DMS53 (cell line): ENCODE data around the gene DPP6.

ENCODE experiments used
- DNase-seq: peaks from one replicate; lab custom pipeline; 2025; lab: John Stamatoyannopoulos, UW

DPP6 gene

DNA sequence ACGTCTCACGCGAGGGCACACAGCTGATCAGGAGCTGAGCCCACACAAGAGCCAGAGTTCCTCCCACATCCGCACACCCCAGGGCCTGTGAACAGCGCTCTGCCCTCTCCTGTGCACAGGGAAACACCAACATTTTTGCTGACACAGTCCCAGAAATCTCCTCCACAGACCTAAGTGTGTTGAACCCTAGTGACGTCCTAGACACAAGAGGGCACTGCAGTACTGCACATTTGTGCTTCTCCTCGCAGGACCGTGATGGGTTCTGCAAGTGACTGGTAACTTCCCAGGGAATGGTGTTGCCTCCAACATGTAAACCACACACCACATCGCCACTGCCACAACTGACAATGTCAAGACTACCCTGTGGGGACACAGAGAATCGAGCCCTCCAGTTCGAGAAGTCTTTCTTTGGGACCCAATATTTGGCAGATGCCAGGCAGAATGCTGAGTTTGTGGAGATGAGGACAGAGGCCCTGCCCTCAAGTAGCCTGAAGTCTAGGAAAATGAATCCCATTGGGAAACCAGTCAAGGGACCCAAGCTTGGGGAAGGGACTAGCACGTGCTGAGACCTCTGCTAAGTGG is 780.5 kb downstream of the DPP6 start:
- peak; percentile 37 for DNase-seq

DNA sequence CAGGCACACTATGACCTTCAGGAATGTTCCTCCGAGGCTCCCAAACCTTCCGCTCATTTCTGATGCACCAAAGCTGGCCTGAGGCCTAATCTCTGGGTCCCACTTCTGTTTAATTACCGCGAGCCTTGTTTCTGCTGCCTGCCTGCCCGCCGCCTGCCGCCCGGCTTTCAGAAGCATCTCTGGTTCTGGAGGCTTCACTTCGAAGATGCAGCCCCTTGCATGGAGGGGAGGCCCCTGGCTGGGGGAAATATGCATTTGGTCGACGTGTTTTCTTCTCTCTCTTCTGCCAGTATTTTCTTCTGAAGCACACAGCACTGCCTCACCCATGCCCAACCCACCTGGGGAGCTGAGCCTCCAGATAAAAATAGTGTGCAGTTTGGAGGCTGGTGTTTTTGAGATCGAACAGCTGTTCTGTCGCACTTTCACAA is 783.8 kb downstream of the DPP6 start:
- no peak for DNase-seq

DNA sequence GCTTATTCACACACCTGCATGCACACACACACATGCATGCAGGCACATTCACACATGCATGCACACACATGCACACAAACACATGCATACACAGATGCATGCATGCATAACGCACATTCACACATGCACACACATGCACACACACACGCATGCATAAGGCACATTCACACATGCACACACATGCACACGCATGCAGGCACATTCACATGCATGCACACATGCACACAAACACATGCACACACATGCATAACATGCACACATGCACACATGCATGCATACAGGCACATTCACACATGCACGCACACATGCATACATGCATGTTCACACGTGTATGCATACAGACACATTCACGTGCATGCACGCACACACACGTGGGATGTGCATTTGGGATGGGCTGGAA is 784.9 kb downstream of the DPP6 start:
- DNase-seq, result no peak

DNA sequence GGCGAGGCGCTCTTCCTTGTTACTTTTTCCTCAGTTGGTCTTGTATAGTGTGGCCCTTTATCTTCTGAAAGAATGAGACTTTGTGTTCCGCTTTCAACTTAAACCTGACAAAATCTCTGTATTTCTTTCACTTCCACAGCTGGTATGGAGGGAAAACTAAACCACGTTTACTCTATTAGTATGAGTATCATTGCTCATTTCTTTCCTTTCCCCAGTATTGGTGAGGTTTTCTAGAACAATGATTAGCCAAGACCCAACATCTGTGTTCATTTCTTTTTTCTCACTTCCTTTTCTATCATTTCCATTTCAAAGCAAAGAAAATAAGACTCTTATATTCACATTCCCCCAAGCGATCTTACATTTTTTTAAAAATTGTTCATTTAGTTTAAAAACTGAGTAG is 785.4 kb downstream of the DPP6 start:
- DNase-seq, result no peak

DNA sequence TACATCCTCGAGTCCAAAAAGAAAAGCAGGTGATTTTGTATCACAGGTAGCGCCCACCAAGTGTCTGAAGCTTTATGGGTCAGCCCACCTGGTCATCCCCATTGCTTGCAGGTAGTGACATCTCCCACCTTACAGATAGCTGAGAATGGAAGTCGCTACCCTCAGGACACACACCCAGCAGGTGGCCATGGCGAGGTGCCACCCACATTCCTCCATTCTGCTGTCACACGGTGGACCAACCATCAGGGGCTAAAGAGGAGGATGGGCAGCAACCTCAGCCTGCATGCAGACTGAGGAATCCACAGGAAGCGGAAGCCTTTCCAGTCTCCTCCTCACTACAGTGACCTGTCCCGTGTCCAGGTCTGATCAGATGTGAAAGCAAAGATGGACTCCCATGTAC is 787.9 kb downstream of the DPP6 start:
- DNase-seq, result no peak

DNA sequence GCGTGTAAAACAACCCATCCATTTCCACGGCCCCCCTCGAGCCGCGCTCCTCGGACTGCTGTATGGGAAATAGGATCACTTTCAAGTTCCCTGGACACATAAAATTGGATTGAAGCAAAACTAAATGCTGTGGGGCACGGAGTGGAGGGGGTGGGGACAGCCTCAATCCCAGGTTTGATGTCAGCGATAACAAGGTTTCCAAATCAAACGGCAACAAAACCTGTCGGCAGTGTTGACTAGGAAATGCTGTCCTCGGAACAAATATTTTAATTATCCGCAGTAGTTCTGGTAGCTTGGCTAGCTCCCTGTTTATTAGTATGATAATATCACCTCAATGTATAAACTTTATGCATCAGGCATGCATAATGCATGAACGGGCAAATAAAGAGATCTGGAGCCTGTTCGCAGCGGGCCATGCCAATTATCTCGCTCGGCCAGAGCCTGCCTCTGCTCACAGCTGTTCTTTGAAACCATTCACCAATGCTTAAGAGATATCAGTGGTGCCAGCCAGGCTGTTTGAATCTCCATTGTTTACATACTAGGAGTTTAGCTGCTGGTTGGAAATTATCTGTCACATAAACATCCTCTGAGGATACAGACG is 789.6 kb downstream of the DPP6 start:
- no peak for DNase-seq

DNA sequence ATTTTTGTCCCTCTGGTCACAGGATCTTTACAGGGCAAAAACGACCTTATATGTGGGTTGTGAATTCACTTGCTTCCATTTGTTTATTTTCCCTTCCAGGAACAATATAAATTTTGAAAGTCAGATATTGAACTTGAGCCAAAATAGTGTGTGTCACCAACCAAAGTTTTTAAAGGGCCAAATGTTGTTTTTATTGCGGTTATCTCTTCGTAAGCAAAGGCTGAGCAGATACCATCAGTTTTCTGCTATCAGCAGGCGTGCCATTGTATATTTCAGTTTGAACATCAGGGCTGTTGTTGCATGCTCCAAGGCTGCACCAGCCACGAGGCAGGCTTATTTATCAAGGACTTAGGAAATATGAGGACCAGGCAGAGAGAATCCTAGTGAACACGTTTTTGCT is 790.4 kb downstream of the DPP6 start:
- no peak for DNase-seq

DNA sequence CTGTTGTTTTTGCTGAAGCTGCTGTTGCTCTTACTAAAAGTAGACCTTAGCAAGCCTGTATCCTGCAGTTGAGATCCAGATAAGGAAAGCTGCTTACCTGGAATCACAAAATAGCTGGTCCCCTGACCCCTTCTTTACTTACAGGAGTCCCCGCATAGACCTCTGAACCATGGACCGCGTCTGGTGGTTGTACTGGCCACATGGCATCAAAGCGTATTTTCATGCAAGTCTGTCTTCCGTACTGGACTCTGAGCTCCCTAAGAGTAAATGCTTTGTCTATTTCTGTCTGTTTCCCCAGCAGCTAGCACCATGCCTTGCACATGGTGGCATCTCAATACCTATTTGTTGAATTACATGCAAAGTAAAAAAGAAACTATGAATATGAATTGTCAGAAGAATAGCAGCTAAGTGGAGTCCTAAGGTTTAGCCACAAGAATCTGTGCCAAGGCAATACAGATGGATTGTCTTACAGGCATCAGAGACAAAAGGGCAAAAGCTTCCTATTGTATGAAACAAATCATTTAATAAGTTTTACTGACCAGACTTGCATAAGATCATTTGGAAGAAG is 791.6 kb downstream of the DPP6 start:
- DNase-seq, result no peak

DNA sequence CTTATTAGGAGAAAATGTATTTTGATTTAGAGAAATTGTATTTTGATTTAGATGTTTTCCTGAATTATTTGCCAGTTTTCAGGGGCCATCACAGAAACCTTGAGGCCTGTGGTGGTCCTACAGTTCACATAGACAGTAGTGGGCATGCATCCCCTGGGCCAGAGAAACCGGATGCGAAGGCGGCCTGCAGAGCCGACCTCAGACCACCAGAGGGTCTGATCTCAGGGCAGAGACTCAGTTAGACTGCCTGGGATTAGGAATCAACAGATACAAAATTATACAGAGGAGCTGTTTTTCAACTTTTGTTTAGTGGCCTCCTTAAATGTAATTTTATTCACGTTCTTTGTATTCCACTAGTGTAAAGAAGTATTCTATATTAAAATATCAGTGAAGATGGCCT is 792.3 kb downstream of the DPP6 start:
- DNase-seq, result no peak

DNA sequence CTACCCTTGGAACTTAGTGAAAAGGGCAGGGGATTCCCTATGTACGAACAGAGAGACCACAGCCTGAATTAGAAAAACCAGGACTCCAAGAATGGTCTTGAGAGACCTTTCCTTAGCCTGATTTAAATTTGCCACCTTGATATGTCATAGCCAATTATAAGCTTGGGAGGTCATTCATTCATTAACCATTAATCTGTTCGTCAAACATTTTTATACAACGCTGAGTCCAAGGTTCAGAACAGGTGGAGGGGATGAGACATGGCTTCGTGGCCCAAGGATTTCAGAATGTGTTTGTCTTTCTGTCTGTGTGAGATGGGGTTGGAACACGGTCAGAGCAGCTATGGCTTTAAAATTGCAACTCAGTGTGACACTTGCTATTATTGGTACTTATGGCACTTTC is 792.8 kb downstream of the DPP6 start:
- no peak for DNase-seq

DNA sequence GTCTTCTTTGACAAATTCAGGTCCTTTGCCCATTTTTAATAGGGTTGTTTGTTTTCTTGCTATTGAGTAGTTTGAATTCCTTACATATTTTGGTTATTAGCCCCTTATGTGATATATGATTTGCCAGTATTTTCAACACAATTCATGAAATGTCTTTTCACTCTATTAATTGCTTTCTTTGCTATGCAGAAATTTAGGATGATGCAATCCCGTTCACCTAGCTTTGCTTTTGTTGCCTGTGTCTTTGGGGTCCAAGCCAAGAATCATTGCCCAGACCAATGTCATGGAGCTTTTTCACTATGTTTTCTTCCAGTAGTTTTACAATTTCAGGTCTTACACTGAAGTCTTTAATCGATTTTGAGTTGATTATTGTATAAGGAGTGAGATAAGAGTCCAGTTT is 796.3 kb downstream of the DPP6 start:
- no peak for DNase-seq

DNA sequence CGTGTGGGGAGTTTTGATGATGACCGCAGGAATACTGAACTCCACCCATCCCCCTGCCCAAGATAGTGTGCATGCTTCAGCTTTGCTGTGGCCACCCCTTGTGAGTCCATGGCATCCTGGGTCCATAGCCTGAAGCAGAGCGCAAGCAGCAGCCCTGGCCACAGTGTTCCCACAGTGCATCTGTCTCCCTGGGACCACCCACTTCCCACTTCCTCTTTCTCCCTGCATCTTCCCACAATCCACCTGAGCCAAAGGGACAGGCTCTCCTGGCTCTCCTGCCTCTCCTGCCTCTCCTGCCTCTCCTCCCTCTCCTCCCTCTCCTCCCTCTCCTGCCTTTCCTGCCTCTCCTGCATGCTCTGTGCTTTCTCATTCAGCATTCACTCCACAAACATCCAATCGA is 800.0 kb downstream of the DPP6 start:
- DNase-seq, result no peak

DNA sequence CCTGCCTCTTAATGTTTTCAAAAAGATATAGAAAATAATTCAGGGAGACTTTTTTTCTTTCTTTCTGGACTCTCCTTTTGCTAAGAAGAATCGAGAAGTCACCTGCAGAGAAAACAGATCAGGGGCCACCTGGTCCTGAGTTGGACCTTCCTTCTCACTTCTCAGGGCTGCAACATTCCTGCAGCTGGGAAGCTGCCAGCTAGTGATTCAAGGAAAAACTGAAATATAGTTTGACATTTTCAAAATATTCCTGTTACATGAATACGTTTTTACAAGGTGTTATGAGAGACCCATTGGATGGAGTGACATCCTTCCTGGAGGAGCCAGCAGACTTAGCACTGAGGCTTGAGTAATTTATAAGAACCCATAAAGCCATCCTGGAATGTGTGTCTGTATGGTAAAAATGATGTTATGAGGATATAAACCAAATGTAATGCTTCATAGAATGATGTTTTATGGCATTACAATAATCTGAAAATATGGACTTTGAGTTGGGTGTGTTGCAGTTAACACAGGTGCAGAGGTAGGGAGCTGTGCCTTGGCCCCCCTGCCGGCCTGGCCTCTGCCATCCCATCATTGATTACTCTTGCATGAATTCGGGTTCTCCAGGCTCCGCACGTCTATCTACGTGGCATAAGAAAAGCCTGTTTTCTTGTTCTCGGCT is 801.0 kb downstream of the DPP6 start:
- no peak for DNase-seq

DNA sequence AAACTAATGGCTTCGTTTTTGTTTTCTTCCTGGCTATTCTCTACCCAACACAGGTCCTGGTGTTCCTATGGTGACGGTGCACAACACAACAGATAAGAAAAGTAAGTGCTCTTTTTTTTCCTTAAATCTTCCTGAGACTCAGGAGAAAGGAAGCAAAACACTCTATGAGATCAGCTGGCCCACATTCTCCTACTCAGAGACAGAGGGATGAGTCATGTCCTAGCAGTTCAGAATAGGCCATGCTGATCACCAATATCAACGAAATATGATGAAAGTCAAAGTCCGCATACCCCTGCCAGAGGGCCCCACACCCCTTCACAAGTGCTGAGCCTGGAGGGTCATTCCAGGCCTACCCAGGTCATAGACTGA is 801.5 kb downstream of the DPP6 start:
- no peak for DNase-seq

DNA sequence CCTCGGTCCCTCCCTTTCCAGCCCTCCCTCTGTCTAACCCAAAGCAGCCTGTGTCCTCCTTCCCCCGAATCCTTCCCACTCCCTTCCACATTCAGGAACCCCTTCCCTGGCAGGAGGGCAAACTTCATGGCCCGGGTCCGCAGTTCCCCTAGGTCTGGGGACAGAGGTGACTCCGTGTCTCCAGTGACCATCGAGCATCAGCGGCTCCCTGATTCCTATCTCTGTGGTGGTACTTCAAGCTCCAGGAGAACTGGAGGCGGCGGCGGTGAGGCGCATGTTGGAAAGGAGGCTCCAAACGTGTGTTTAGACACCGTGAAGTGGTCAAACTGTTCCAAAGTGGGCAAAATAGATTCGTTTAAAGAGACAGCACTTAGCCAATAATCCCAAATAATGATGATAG is 802.6 kb downstream of the DPP6 start:
- no peak for DNase-seq

DNA sequence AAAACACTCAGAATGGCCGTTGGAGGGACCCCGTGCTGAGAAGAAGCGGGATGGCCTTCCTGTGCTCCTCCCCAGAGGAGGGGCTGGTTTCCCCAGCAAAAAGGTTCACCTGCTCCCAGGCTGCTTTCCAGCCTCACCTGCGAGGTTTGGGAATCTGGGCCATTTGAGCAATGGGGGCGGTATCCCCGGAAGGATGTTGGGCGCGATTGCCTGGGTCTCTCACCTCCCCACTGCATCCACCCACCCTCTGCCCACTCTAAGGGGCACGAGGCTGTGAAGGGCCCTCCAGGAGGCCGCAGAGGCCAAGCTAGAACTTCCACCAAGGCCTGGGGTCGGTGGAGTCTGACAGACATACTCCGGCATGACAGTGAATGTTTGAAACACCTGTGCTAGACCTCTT is 803.2 kb downstream of the DPP6 start:
- no peak for DNase-seq

DNA sequence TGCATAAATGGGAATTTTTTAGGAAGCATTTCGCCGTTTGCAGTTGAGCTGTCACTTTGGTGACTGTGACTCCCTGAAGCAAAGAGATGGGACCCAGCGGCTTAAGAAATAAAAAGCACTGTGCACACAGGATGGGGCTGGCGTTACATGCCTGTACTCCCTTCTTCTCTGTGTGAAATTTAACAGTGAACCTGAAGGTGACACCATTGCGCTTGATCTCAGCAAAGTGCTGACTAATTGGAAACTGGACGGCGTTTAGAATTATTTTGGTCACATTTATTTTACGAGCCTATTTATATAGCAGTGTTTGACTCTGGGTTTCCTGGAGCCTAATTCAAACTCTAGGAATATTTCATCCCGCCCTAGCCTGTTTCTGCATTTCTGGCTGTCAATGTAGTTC is 804.5 kb downstream of the DPP6 start:
- DNase-seq, result no peak

DNA sequence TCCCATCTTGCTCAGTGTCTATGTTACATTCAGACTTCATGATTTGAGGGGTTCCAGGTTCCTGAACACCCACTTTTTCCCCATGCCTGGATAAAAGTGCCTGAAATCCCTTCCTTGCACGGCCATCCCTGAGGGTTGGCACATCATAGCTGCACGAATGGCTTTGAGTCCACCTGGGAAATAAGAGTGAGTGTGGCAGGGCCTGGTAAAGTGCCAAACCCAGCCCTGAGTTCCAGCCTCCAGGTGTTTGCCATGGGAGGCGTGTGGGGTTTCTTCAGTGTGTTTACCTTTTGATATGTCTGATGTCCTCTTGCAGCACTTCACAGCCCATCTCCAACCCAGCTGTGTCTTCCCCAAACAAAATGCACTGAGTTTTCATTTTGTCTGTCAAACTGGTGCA is 805.0 kb downstream of the DPP6 start:
- DNase-seq, result no peak

DNA sequence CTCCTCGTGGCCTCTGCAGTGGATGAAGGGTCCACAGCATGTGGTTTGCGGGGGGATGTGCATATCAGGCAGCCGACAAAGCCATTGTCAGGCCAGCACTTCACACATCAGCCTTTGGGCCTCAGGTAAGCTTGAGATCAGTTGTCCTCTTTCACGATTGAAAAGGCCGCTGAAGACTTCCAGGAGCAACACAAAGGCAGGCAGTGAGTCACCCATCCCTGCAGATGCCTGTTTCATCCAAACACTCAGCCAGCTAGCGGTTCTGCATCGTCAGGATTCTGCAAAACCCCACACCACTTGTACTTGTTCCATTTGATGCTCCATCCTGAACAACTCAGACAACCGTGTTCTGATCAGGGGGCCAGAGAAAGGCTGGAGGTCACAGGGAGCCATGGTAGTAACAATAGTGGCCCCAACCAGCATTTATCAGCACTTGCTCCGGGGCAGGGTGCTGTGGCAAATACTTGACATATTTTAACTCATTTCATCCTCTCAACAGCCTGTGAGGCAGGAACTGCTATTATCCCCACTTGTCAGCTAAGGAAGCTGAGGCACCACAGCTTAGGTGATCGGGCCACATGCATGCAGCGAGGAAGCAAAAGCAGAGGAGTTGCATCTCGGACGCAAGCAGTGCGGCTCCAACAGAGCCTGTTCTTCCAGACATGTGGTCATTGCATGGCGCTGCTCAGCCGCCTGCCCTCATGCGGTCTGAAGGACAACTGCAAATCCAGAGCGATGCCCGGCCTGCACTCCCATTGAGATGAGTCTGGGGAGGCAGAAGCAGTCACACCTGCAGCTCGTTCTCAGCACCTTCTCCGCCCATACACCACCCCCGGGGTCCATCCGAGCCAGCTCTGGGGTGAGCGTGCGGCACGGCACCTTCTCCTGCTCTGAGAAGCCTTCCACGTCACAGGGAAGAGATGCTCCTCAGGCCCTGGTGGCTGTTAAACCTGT is 805.8 kb downstream of the DPP6 start:
- DNase-seq, result peak; percentile 26

DNA sequence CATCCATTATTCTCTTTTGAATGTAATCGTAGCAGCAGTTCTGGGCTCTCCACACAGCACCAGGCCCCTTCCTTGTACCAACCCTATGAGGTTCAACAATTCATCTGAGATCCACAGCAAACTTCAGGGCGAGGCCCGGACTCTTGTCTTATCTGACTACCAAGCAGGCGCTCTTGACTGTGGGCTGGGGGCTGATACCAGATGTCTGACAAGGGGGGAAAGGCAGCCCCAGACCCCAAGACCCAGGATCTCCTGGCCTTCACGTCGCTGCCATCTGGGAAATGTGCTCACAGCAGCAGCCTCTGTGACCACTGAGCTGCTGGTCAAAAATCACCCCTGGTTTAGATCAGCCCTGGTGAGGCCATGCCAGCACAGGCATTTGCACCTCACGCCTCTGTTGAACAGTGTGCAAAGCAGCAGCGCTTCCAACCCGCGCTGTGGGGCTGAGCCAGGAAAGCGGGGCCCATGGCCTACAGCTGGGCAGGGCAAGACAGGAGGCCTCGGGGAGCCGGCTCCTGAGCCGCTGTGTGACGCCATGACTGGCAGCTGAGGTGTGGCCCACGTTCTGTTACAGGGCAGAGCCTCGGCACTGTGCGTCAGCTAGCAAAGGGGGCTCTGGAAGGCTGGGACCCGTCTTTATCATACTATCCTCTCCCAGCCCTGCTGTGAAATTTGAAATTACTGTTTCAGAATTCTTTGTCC is 806.8 kb downstream of the DPP6 start:
- no peak for DNase-seq

DNA sequence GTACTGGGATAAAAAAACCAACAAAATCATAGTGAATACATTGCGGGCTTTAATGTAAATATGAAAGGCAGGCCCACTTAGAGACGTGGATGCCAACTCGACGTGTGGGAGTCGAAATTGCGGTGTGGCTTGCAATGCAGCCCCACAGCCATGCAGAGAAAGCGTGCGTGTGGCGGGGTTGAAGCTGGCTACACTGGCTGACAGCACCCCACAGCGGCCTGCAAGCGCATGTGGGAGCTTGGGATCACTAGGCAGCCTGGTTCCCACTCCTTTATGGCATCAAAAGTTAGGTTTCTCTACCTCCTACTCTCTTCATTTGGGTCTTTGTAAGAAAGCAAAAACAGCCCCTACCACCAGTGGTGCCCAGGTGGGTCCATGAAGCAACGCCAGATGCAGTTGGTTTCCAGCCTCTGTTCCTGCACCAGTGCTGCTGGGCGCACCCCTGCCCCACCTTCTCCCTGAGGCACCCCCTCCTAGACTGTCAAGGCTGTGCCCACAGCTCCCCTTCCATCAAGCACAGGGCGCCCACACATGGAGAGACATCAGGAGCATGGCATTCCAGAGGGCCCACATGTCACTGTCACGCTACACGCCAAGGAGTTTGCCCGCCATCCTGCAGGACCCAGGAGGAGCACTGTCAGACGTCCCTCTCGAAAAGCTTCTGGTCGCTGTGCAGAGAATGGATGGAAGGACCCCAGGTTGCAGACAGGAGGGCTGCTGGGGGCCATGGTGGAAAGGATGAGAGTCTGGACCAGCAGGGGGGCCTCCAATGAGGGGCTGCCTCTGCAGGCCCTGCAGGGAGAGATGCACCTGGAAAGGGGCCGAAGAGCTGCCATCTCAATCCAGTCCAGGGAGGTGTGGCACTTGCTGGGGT is 807.8 kb downstream of the DPP6 start:
- no peak for DNase-seq
